Duodenal mucosa (tissue), 2 donors: Measurements from ENCODE around the gene DDX23.

Experiments used
- H3K27ac ChIP-seq: one replicate; pipeline ENCODE4 v1.7.0; 2013; ENCODE audit warnings: low read depth, low read length
- H3K27me3 ChIP-seq, 2 donors: one replicate each; pipeline ENCODE4 v1.7.0; 2013; ENCODE audit warnings: low read length in 2 of 2, control low read depth in 1 of 2; ENCODE audit not compliant: insufficient read depth in 2 of 2, control insufficient read depth in 1 of 2
- H3K36me3 ChIP-seq, 2 donors: one replicate each; pipeline ENCODE4 v1.7.0; 2013; ENCODE audit warnings: low read length in 2 of 2, control low read depth in 1 of 2; ENCODE audit not compliant: insufficient read depth in 2 of 2, control insufficient read depth in 1 of 2
- H3K4me1 ChIP-seq, 2 donors: one replicate each; pipeline ENCODE4 v1.7.0; 2013; ENCODE audit warnings: low read length in 2 of 2, control low read depth in 1 of 2; ENCODE audit not compliant: insufficient read depth in 2 of 2, control insufficient read depth in 1 of 2
- H3K4me3 ChIP-seq, 2 donors: one replicate each; pipeline ENCODE4 v1.7.0; 2013; ENCODE audit warnings: low read length in 2 of 2, low read depth in 1 of 2
- H3K9ac ChIP-seq, 2 donors: one replicate each; pipeline ENCODE4 v1.7.0; 2013; ENCODE audit warnings: low read length in 2 of 2, low read depth in 1 of 2
- H3K9me3 ChIP-seq, 2 donors: one replicate each; pipeline ENCODE4 v1.7.0; 2013; ENCODE audit warnings: low read length in 2 of 2, control low read depth in 1 of 2; ENCODE audit not compliant: control insufficient read depth in 1 of 2

DDX23 gene

GRCh38 chr12:48851883-48852733 is at the start of gene DDX23:
TSS of gene DDX23 (minus strand) at chr12:48852163. CDS start at chr12:48845782, 6,381 bp downstream.
- peak within 1 kb of the TSS; percentile 80 to 94 for H3K9ac ChIP-seq
- H3K4me3 ChIP-seq = peak within 1 kb of the TSS; percentile 83 to 96
- no peaks in the 10 kb centered on the region for H3K9me3 ChIP-seq
- no peaks in the 10 kb centered on the region for H3K27me3 ChIP-seq
- H3K27ac ChIP-seq = peak within 1 kb of the TSS; percentile 58
- peaks cover 0 to 3% of the 10 kb centered on the region in 2 donors for H3K36me3 ChIP-seq
- peaks cover 18 to 20% of the 10 kb centered on the region in 2 donors for H3K4me1 ChIP-seq

GRCh38 chr12:48901278-48901677 is 49.3 kb upstream of the DDX23 start:
- Histone ChIP-seq H3K4me3 (no peak overlapping the region), H3K27ac (no peak overlapping the region)

GRCh38 chr12:48899651-48900050 is 47.7 kb upstream of the DDX23 start:
- Histone ChIP-seq H3K36me3 (no peaks in the 10 kb centered on the region), H3K27ac (no peak overlapping the region), H3K9ac (no peak overlapping the region), H3K4me1 (peaks cover 3 to 8% of the 10 kb centered on the region in 2 donors), H3K27me3 (no peaks in the 10 kb centered on the region), H3K9me3 (no peaks in the 10 kb centered on the region), H3K4me3 (no peak overlapping the region)

More at GRCh38 chr12:48901278-48901677, 49.3 kb upstream of the DDX23 start:
- Histone ChIP-seq H3K4me1 (peaks cover 3 to 8% of the 10 kb centered on the region in 2 donors), H3K27me3 (no peaks in the 10 kb centered on the region), H3K9ac (no peak overlapping the region), H3K36me3 (no peaks in the 10 kb centered on the region), H3K9me3 (no peaks in the 10 kb centered on the region)

DNA sequence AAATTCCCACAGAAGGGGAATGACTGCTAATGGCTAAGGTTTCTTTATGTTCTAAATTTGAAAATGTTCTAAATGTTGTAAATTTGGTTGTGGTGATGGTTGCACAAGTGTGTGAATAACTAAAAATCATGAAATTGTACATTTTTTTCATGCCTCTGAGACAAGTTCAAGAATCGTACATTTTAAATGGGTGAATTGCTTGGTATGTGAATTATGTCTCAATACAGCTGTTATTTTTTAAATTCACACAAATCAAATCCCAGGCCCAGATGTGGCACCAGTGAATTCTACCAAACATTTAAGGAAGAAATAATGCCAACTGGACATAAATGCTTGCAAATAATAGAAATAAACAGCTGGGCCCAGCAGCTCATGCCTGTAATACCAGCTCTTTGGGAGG is 42.3 kb upstream of the DDX23 start:
- Histone ChIP-seq H3K9ac (no peak overlapping the region), H3K4me3 (no peak overlapping the region), H3K4me1 (peaks cover 0 to 6% of the 10 kb centered on the region in 2 donors), H3K36me3 (no peaks in the 10 kb centered on the region), H3K27me3 (peaks cover 0 to 9% of the 10 kb centered on the region in 2 donors), H3K9me3 (no peaks in the 10 kb centered on the region), H3K27ac (no peak overlapping the region)

GRCh38 chr12:48890657-48891418 is 38.9 kb upstream of the DDX23 start:
- no peaks in the 10 kb centered on the region for H3K36me3 ChIP-seq
- no peaks in the 10 kb centered on the region for H3K9me3 ChIP-seq
- H3K27me3 ChIP-seq = peaks cover 0 to 9% of the 10 kb centered on the region in 2 donors
- peak overlapping the region in 1 of 2 donors; percentile 20 for H3K9ac ChIP-seq
- H3K4me1 ChIP-seq = peaks cover 0 to 6% of the 10 kb centered on the region in 2 donors
- peak overlapping the region in 1 of 2 donors; percentile 14 for H3K4me3 ChIP-seq
- H3K27ac ChIP-seq = no peak overlapping the region

DNA sequence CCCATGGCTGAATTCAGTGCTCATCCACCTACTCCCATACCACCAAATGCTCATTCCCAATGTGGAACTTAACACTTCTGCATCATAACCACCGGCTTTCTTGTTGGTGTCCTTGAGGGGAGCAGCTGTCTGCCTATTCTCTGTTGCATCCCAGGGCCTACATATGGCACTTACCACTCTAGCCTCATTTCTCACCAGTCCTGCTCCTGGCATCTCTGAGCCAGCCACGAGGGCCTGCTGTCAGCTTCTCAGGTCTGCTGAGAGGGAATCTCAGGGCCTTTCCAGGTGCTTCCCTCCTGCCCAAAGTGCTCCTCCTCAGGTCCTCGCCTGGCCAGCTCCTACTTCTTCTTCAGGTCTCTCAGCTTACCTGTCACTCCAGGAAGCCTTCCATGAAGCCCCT is 37.7 kb upstream of the DDX23 start:
- peaks cover 0 to 6% of the 10 kb centered on the region in 2 donors for H3K4me1 ChIP-seq
- H3K9me3 ChIP-seq = no peaks in the 10 kb centered on the region
- H3K4me3 ChIP-seq = no peak overlapping the region
- no peak overlapping the region for H3K27ac ChIP-seq
- no peak overlapping the region for H3K9ac ChIP-seq
- no peaks in the 10 kb centered on the region for H3K36me3 ChIP-seq
- peaks cover 0 to 9% of the 10 kb centered on the region in 2 donors for H3K27me3 ChIP-seq

DNA sequence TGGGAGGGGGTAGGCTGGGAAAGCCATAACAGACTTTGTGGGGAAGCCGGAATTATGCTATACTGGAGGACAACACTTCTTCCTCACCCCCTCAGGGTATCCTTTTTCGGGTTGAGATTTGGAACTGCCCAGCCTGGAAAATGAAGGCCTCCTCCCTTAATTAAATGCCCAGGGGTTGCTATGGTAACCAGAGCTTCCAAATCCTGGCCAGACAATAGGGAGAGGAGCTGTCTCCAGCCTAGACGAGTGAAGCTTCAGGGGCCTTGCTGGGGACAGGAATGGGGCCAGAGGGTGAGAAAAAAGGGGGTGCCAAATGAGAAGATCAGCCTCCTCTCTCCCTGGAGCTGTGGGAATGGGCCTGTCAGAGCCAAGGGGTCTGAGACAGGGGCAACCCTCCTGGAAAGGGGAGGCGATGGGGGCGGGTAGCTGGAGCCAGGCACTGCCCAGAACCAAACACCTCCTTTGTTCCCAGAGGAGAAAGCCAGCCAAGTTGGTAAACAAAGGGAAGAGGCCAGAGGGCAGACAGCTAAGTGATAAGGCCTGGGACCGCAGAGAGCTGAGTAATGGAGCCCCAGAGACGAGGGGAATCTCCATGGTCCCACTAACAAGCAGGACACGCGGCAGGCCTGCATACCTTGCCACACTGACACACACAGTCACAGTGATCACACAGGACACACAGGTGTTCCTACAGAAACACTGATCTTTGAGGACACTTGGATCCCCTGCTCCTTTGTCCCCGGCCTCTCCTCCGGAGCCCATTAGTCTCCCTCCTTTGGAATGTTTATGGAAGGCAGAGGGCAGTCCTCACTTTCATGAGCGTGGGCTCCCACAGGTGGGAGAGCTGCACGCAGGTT is 31.6 kb upstream of the DDX23 start:
- Histone ChIP-seq H3K27ac (no peak overlapping the region), H3K9me3 (no peaks in the 10 kb centered on the region), H3K4me1 (peaks cover 13 to 15% of the 10 kb centered on the region in 2 donors), H3K36me3 (no peaks in the 10 kb centered on the region), H3K4me3 (no peak overlapping the region), H3K9ac (peak overlapping the region in 1 of 2 donors; percentile 25), H3K27me3 (peaks cover 0 to 4% of the 10 kb centered on the region in 2 donors)

DNA sequence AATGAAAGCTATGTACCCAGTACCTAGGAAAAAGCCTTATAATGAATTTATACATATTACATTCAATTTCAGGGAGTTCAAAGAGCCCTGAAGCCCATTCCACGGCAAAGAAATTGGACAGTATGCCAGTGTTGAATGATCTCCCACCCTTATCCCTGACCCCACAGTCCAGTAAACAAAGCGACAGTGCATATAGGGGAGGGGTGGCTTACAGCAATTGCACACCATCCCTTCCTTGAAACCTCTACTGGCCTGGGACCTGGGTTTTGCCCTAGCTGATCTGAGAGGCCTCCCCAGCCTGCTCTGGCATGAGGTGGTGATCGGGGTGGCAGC is 31.0 kb upstream of the DDX23 start:
- Histone ChIP-seq H3K4me3 (no peak overlapping the region), H3K9me3 (no peaks in the 10 kb centered on the region), H3K9ac (no peak overlapping the region), H3K4me1 (peaks cover 13 to 15% of the 10 kb centered on the region in 2 donors), H3K27me3 (peaks cover 0 to 4% of the 10 kb centered on the region in 2 donors), H3K36me3 (no peaks in the 10 kb centered on the region), H3K27ac (no peak overlapping the region)

DNA sequence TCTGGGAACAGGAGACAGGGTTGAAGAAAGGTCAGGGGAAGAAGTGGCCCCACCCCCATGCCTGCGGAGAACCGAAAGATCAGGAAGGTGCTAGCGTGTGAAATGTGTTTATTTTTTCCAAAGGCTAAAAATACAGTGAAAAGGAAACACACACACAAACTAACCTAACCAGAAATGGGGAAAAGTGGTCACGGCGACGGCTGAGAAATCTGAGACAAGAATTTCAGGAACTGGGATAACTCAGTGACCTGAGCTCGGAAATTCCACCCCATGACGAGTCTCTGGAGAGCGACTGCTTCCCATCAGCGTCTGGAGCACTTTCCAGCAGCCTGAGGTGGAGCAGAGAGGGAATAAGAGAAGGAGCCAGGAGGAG is 30.3 kb upstream of the DDX23 start:
- peaks cover 0 to 4% of the 10 kb centered on the region in 2 donors for H3K27me3 ChIP-seq
- H3K4me1 ChIP-seq = peaks cover 13 to 15% of the 10 kb centered on the region in 2 donors
- no peak overlapping the region for H3K4me3 ChIP-seq
- no peaks in the 10 kb centered on the region for H3K36me3 ChIP-seq
- no peak overlapping the region for H3K27ac ChIP-seq
- H3K9me3 ChIP-seq = no peaks in the 10 kb centered on the region
- H3K9ac ChIP-seq = no peak overlapping the region
